ENCODE measurements around the gene AQP10. TPM values are rescaled to one million over a fixed set of nuclear protein-coding genes. Genes with fewer than 3 reads are reported as not detected.

Gene AQP10
- total and polyA plus RNA-seq, 9 of the 15 experiments (the other 6 are each of a cell fraction or from before 2014, with no cell fraction given): 0.37 to 9.7 (median 1.9) TPM

- TF ChIP-seq, protein P1, sequence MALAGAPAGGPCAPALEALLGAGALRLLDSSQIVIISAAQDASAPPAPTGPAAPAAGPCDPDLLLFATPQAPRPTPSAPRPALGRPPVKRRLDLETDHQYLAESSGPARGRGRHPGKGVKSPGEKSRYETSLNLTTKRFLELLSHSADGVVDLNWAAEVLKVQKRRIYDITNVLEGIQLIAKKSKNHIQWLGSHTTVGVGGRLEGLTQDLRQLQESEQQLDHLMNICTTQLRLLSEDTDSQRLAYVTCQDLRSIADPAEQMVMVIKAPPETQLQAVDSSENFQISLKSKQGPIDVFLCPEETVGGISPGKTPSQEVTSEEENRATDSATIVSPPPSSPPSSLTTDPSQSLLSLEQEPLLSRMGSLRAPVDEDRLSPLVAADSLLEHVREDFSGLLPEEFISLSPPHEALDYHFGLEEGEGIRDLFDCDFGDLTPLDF (CRISPR knock-in tag; IDR thresholded peaks at IDR 0.05): no peak
- 0 out of 2 replicates have a peak, but pooled peaks have one; percentile 32 for TF ChIP-seq HOMEZ (CRISPR knock-in tag; IDR thresholded peaks at IDR 0.05)
- 0 out of 2 replicates have a peak, but pooled peaks have one; percentile 12 for TF ChIP-seq MAFK (IDR thresholded peaks at IDR 0.05; ENCODE audit: low read length)
- peak; percentile 91 for TF ChIP-seq MYC (IDR thresholded peaks at IDR 0.05; ENCODE audit: low read depth, low read length)
- TF ChIP-seq MYC (CRISPR knock-in tag; IDR thresholded peaks at IDR 0.05; ENCODE audit: borderline replicate concordance, low read depth): no peak
- no peak for TF ChIP-seq ZNF280B (CRISPR knock-in tag; IDR thresholded peaks at IDR 0.05)
- no peak for TF ChIP-seq CEBPG (CRISPR knock-in tag; IDR thresholded peaks at IDR 0.05)
- no peak for TF ChIP-seq CEBPG (tag; conservative IDR thresholded peaks at IDR 0.05 in 1 of 2, IDR thresholded peaks at IDR 0.05 in 1 of 2)
- no peak for TF ChIP-seq BCLAF1 (IDR thresholded peaks at IDR 0.05; ENCODE audit: borderline replicate concordance in 1 of 2, control insufficient read depth in 1 of 2, low read depth in 2 of 2, low read length in 1 of 2)
- no peak for TF ChIP-seq HIVEP1 (CRISPR knock-in tag; IDR thresholded peaks at IDR 0.05)
- TF ChIP-seq GATAD2A (IDR thresholded peaks at IDR 0.05): peak; percentile 91
- no peak for TF ChIP-seq DEAF1 (CRISPR knock-in tag; IDR thresholded peaks at IDR 0.05)
- TF ChIP-seq, protein P2, sequence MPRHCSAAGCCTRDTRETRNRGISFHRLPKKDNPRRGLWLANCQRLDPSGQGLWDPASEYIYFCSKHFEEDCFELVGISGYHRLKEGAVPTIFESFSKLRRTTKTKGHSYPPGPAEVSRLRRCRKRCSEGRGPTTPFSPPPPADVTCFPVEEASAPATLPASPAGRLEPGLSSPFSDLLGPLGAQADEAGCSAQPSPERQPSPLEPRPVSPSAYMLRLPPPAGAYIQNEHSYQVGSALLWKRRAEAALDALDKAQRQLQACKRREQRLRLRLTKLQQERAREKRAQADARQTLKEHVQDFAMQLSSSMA (CRISPR knock-in tag; IDR thresholded peaks at IDR 0.05): no peak
These were observed at the start of gene AQP10 (continued) for GRCh38 chr1:154320882-154321608.
